RKO (cell line): ENCODE data around the gene EFNA2.

ENCODE experiments used
- DNase-seq: peaks from one replicate; pipeline ENCODE4 v3.0.0-alpha.2; 2016; ENCODE audit warnings: low spot score

The EFNA2 gene

DNA sequence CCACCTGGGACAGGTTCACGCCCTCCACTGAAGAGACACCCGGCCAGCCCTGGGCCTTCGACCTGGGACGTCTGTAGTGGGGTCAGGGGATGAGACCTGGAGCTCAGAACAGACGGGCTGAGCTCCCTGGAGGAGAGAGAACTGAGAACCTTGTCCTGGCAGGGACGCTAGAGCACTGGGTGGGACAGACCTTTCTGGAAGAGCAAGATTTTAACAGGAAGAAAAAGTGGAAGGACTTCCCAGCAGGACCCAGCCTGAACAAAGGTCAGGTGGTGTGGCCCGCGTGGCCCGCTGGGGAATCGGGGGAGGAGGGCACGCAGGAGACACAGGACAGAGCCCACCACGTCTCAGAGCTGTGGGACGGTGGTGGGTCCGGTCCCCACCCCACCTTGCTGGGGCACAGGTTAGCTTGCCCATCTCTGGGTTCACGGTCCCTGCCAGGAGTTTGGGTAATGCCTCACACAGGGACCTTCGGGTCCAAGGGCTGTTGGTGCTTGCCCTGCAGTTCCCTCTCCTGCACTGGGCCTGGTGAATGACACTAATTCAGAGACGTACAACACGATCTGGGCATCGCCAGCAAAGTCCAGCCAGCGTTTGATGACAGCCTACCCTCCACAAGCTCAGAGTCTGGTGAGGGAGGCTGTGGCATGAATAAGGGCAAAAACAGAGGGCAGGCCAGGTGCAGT, 1.2 kb upstream of the EFNA2 start:
- DNase-seq, result no peak

GRCh38 chr19:1284979-1285736, 515 bp upstream of the EFNA2 start:
- DNase-seq, result no peak

- DNase-seq, result no peak
Observed at GRCh38 chr19:1286487-1287353, 1.0 kb downstream of the EFNA2 start.

DNA sequence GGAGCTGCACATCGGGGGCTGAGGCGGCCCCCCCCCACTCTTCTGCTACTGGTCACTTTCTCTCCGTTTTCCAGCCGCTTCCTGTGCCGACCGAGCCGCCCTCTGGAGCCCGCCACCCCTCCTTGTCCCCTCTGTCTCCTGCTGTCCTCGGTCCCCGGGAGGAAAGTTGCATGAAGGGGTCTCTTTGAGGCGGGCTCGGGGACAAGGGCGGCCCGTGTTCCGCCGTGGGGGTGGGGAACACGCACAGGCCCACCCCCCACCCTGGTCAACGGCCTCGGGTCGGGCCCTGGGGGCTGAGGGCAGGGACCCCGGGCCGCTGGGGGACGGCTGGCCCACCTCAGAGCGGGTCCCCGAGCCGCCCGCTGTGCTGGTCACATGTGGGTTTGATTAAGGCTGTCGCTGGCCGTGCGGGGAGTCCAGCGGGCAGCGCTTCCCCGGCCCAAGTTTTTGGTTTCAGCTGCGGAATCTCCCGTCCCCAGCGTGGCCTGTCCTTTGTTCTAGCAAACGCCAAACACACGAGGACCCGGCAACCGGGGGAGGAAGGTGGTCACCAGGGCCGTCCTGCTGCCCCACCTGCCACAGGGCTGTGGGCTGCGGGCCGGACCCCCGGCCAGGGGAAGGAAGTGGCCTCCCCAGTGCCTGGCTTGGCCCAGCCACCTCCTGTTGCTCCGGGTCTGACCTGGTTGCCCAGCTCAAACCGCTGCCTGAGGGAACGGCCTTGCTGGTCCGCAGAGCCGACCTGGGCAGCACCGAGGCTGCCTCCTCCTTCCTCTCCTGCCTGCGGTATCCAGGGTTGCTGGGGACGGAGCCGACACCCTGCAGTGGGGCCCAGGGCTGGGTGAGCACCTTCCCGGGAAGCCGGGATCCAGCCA, 1.9 kb downstream of the EFNA2 start:
- no peak for DNase-seq

DNA sequence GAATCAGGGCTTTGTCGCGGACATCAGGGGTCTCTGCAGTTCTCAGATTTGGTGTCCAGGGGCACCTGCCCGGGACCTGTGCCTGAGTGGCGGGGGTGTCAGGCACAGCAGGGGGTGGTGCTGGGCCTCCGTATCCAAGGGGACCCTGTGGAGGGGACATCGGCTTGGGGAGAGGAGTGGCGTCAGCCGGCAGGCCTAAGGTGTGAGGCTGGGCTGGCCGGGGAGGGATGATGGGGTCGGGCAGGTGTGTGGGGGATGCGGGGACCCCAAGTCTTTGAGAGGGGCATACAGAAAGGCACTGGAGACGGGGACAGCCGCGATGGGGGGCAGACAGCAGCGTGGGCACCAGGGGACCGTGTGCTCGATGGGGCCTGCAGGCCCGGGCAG, 2.5 kb downstream of the EFNA2 start:
- no peak for DNase-seq

DNA sequence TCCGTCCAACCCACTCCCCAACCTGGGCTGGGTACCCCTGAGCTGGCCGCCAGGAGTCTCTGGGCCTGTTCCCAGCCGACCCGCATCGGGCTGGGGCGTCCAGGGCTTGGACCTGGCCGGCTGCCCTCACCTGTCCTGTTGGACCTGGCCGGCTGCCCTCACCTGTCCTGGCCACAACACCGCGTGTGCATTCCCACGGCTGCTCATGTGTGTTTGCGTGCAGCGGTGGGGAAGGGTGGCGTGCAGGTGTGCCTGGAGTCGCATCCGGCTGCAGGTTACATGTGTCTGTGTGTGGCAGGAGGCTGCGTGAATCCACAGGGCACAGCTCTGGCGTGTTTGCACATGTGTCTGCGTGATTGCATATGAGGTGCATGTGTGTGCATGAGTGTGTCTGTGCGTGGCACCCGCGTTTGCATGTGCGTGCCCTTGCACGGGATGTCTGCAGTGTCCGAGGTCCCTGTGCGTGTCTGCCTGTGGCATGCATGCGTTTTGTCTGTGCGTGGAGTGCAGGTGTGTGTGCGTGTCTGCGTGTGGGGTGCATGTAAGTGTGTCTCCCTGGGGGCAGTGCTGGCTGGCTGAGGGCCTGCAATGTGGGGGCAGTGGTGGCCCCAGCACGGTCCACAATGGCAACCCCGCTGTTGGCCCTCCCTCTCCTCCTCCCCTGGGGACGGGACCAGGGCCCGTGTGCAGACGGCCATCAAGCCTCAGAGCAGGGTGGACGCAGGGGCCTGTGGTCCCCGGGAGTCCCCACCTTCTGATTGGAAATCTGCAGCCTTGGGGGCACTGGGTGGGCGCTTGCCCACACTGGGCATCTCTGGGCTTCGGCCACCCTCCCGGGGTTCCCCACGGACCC, 3.4 kb downstream of the EFNA2 start:
- DNase-seq, result no peak

DNA sequence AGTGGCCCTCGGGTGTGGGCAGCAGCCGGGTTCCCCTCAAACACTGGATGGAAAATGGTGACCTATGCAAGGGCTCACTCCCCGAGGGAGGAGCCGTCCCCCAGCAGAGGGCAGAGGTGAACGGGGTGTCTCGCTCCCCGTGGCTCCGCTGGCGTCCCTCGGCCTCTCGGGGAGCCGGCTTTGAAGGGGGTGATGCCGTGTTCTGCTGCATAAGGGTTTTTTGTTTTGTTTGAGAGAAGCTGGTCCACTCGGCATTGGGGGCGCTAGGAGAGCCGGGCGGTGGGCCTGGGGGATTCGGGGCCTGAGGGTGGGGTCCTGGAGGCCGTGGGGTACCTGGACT, 4.0 kb downstream of the EFNA2 start:
- no peak for DNase-seq

DNA sequence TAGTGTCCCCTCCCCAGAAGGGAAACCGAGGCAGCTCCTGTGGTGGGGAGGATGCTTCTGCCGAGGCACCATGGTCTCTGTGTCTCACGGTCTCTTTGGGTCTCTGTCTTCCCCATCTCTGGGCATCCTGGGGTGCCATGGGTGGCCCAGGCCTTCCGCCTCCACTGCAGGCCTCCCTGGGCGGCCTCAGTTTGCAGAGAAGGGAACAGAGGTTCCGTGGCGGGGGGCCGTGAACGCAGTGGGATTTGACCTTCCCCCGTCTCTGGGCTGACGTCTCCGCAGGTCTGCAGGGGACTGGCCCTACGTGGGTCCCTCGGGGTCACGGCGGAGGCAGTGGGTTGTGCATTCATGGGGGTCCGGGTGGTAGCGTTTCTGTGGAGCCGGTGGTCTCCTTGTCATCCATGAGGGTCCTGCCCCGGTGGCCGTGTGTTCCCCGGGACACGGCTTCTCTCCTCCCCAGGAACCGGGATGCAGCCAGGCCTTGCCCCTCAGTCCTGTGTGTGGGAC, 4.6 kb downstream of the EFNA2 start:
- DNase-seq, result no peak

DNA sequence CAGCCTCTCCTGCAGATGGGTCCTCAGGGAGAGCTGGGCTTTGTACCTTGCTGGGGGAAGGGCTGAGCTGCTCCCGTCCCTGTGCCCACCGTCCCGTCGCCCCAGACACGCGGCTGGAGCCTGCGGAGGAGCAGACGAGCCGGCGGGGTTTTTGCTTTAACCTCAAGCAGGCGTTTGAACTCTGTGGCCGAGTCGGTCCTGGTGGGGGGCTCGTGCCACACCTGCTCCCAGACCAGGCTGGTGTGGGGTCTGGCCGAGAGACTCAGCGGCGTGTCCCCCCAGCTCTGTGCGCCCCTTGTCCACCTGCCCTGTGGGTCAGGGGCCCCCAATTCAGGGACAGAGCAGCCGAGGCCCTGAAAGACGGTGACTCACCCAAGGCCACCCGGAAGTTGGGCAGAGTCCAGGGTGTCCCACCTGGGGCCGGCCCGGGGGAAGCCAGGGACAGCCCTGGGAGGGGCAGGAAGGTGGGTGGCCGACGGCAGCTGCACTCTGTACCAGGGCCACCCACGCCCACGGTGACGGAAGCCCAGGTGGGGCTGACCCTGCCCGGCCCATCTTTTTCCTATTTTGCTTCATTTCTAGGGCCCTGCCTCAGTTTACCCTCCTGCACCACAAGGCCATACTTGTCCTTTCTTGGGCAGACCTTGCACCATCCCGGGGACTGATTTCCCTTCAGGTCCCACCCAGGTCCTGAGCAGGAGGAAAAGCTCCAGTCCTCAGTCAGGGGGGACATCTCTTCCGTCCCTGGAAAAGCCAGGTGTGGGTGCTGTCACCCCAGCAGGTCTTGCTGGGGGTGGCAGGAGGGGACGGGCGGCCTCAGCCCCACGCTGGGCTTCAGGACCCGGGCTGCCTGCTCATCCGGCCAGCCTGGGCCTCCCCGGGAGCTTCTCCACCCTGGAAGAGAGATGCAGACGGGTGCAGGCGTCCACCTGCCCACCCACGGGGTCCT, 5.3 kb downstream of the EFNA2 start:
- no peak for DNase-seq

GRCh38 chr19:1291761-1292418, 6.2 kb downstream of the EFNA2 start:
- no peak for DNase-seq

DNA sequence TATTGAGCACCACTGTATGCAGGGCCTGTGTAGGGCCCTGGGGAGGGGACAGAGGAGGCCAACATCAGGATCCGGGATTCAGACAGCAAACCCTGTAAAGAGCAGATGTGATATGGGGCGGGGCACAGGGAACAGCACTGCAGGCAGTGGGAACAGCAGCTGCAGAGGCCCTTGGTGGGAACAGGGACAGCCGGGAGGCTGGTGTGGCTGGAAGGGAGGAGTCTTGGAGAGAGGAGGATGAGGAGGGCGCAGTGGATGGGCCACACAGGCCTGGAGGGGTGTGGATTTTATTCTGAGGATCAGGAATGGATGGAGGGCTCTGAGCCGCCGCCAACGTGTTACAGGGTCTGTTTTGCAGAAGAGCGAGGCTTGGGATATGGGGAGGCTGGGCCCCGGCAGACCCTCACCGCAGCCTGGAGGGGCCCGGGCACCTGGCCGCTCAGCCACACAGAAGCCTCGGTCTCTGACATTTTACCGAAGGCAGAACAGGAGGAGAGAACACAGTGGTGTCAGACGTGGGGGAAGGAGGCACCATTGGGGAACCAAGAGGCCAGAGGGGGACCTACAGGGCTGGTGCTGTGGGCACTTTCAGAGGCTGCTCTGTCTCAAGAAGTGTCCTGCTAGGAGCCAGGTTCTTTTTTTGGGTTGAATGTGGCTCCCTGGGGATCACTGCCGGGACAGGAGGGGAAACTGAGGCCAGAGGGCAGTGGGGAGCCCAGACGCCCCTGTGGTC, 6.9 kb downstream of the EFNA2 start:
- DNase-seq, result no peak

- DNase-seq, result no peak
Observed at GRCh38 chr19:1293782-1294604, 8.3 kb downstream of the EFNA2 start.

GRCh38 chr19:1294688-1295087, 9.0 kb downstream of the EFNA2 start:
- no peak for DNase-seq

DNA sequence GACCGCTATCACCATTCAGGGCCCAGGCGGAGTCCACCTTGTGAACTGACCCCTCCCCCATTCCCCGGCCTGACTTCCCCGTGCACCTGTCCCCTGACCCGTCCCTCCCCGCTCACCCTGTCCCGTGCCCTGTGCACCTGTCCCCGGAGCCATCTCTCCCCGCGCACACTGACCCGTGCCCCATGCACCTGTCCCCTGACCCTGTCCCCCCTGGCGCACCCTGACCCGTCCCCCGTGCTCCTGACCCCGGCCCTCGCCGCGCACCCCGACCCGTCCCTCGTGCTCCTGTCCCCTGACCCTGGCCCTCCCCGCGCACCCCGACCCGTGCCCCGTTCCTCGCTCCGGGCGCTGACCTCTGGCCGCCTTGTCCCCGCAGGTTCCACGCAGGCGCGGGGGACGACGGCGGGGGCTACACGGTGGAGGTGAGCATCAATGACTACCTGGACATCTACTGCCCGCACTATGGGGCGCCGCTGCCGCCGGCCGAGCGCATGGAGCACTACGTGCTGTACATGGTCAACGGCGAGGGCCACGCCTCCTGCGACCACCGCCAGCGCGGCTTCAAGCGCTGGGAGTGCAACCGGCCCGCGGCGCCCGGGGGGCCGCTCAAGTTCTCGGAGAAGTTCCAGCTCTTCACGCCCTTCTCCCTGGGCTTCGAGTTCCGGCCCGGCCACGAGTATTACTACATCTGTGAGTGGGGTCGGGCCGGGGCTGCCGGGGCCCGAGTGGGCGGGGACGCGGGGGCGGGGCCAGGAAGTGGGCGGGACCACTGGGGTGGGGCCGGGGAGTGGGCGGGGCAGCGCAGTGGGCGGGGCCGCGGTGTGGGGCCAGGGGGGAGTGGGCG, 9.7 kb downstream of the EFNA2 start:
- DNase-seq, result no peak

DNA sequence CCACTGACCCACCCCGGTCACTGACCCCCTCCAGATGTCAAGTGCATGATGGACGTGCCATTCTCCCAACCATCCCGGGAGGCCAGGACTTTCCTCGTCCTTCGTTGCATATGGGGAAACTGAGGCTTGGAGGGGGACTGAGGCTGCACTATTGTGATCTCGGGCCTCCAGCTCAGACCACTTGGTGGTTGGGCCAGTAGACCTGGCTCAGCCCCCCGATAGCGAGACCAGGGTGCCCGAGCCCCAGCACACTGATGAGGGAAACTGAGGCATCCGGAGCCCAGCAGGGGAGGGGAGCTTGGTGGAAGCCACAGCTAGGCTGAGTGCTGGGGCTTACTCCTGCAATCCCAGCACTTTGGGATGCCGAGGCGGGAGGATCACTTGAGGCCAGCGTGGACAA, 10.4 kb downstream of the EFNA2 start:
- DNase-seq, result no peak

GRCh38 chr19:1296575-1297271, 11.1 kb downstream of the EFNA2 start:
- DNase-seq, result no peak
